ENCODE measurements around the gene NEURL1.

DNA sequence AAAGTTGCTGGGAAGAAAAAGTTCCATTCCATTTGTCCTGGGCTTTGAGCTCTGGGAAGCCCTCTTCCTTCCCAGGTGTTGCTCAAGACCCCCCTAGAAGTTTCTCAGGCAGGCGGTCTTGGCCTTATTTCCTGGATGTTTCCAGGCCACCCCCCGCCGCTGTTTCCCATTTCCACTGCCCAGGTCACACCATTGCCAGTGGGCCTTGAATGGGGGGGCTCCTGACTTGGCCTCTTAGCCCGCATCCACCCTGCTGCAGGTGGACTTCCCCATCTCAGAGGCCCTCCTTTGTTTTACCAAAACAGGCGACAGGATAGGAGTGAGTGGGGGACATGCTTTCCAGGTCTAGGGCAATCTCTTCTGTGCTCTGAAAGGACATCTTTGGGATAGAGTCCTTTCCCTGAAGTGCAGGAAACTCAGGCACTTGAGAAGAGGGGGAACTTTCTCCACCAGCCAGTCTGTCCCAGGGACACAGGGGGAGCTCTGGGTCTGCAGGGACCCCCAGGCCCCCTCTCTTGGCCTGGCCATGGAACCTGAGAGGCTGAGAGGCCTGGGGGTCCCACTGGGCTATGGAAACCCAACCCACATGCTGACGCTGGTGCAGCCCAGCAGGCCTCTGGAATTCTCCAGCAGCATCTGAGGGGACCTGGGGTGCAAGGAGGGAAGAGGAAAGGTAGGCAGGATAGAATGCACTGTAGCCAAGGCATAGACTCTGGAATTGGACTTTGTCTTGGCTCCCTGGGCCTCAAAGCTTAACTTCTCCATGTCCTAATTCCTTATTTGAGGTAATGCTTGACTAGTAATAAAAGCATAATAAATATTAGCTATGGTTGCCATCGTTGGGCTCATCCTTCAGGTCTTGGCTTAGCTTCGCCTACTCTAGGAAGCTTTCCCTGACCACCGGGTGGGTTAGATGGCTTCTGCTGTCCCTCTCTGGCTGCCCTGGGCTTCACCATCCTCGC lies 17.6 kb downstream of the NEURL1 start:
- no peak for TF ChIP-seq POLR2A (IDR thresholded peaks at IDR 0.05)
- TF ChIP-seq, protein P1, sequence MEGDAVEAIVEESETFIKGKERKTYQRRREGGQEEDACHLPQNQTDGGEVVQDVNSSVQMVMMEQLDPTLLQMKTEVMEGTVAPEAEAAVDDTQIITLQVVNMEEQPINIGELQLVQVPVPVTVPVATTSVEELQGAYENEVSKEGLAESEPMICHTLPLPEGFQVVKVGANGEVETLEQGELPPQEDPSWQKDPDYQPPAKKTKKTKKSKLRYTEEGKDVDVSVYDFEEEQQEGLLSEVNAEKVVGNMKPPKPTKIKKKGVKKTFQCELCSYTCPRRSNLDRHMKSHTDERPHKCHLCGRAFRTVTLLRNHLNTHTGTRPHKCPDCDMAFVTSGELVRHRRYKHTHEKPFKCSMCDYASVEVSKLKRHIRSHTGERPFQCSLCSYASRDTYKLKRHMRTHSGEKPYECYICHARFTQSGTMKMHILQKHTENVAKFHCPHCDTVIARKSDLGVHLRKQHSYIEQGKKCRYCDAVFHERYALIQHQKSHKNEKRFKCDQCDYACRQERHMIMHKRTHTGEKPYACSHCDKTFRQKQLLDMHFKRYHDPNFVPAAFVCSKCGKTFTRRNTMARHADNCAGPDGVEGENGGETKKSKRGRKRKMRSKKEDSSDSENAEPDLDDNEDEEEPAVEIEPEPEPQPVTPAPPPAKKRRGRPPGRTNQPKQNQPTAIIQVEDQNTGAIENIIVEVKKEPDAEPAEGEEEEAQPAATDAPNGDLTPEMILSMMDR (IDR thresholded peaks at IDR 0.05): no peak
- TF ChIP-seq EP300 (IDR thresholded peaks at IDR 0.05): no peak

Measured in ovary (tissue), 3 donors.